HG02981 (cell line): ENCODE measurements around the gene CDCA4.
"Not testable (repeated sequence)": the region's sequence is repeated elsewhere in the genome, so short reads cannot be mapped to it uniquely, and the experiment has no call there.

Source experiments
- ATAC-seq: cut with Tn5 transposase; IDR thresholded peaks from one replicate; pipeline ENCODE4 v1.9.1; 2021; ENCODE audit warnings: mild to moderate bottlenecking, moderate library complexity; ENCODE audit not compliant: unreplicated experiment

CDCA4 gene

DNA sequence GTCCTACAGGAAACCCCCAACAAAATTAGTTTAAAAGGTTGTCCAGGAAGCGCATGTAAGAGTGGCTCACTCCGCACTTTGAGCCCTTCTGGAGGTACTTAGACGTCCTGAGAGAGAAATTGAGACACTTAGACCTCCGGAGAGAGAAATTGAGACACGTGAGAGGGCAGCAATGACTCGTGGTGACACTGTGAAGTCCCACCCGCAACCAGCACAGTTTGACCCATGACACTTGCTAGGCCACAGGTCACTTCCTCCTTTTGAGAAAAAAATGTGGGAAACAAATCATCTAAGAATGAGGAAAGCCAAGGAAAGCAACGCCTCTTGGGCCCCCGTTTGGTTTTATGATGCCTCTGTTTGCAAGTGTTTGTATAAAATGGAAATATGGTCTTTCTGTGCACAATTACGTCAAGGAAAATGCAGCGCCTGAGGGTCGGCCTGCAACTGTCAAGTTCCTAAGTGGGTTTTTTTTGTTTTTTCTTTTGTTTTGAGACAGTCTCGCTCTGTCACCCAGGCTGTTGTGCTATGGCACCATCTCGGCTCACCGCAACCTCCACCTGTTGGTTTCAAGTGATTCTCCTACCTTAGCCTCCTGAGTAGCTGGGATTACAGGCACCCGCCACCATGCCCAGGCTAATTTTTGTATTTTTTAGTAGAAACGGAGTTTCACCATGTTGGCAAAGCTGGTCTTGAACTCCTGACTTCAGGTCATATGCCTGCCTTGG is 13.6 kb upstream of the CDCA4 start:
- no peak for ATAC-seq

DNA sequence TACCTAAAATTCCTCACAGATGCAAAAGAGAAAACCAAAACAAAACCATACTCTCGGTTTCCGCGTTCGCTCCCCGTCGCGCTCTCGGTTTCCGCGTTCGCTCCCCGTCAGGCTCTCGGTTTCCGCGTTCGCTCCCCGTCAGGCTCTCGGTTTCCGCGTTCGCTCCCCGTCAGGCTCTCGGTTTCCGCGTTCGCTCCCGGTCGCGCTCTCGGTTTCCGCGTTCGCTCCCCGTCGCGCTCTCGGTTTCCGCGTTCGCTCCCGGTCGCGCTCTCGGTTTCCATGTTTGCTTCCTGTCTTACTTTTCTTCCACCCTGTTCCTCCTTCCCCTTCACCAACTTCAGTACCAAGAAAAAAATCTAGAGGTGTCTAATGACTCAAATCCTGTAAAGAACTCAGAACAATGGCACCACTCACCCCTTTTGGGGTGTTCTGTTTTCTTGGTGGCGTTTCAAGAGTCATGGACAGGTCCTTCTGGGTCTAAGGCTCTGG is 12.6 kb upstream of the CDCA4 start:
- ATAC-seq, result not testable (repeated sequence)

DNA sequence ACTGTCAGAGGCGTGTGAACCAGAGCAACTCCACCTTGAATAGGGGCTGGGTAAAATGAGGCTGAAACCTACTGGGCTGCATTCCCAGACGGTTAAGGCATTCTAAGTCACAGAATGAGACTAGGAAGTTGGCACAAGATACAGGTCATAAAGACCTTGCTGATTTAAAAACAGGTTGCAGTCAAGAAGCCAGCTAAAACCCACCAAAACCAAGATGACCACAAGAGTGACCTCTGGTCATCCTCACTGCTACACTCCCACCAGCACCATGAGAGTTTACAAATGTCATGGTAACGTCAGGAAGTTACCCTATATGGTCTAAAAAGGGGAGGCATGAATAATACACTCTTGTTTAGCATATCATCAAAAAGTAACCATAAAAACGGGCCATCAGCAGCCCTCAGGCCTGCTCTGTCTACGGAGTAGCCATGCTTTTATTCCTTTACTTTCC is 11.6 kb upstream of the CDCA4 start:
- ATAC-seq, result not testable (repeated sequence)

DNA sequence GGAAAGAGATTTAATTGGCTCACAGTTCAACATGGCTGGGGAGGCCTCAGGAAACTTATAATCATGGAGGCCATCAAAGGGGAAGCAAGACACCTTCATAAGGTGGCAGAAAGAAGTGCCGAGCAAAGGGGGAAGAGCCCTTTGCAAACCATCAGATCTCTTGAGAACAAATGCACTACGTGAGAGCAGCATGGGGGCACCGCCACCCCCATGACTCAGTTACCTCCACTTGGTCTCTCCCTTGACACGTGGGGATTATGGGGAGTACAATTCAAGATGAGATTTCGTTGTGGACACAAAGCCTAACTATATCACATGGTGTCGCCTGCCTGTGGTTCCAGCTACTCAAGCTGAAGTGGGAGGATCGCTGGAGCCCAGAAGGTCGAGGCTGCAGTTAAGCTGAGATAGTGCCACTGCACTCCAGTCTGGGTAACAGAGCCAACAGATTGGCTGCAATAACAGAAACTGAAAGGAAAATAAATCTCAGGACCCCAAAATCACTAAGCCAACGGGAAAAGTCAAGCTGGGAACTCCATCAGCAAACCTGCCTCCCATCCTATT is 10.0 kb upstream of the CDCA4 start:
- no peak for ATAC-seq

DNA sequence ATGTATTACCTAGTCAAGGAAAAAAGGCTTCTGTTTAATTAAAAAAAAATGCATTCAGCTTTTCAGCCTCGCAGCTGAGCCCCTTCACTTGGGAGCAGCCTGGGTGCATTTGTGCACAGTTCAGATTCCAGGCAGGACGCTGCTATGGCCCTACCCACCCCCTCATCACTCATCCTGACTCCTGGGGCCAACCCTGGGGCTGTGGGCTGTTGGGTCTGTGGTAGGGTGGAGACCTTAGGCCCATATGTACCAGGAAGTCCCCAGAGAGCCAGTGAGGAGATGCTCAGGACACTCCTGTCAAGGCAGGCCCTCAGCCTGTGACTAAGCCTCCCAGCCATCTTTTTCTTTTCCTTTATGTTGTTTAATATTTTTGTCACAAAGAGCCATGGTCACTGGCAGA is 9.3 kb upstream of the CDCA4 start:
- ATAC-seq, result no peak

DNA sequence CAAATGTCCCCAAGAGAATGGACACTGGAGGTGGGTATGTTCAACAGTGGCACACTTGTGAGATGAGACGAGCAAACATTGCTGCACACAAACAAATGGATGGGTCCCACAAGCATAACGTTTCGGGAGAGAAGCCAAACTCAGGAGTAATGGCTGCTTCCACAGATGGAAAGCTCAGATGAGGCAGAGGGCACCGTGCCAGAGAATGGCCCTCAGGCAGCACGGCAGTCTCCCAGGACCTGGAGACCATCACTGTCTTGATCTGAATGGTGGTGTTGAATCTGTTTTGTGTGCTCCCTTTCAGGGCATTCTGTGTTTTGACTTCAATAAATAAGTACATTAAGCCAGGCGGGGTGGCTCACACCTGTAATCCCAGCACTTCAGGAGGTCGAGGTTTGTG is 8.5 kb upstream of the CDCA4 start:
- ATAC-seq, result no peak

DNA sequence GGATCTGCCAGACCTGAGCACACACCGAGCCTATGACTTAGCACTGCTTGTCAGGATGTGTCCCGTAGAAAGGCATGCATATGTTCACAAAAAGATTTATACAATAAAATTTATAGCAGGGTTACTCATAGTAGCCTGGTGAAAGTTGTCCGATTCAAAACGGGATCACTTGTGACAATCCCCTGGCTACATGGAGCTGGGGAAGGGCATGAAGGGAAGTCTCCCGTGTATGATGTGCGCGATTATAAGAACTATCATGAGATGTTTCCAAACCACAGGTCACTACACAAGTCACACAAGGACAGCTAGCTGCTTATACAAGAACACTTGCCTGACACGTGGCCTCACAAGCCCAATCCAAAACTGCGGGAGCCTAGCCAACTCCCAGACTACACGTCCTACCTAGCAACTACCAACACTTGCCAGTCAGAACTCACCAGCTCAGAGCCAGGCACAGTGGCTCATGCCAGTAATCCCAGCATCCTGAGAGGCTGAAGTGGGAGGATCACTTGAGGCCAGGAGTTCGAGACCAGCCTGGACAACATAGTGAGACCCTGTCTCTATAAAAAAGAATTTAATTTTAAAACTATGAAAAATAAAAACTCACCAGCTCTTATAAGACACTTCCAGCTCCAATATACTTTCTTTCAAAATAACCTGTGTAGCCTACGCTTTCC is 7.5 kb upstream of the CDCA4 start:
- ATAC-seq, result no peak

DNA sequence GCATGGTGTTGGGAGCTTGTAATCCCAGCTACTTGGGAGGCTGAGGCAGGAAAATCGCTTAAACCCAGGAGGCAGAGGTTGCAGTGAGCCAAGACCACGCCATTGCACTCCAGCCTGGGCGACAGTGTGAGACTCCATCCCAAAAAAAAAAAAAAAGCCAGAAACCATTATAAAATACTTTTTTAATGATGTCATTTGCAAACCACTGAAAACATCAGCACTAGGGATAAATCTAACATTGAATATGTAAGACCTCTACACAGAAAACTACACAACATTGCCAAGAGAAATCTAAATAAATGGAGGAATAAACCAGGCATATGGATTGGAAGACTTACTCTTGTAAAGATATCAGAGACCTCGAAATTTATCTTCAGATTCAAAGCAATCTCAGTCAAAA is 6.8 kb upstream of the CDCA4 start:
- not testable (repeated sequence) for ATAC-seq

DNA sequence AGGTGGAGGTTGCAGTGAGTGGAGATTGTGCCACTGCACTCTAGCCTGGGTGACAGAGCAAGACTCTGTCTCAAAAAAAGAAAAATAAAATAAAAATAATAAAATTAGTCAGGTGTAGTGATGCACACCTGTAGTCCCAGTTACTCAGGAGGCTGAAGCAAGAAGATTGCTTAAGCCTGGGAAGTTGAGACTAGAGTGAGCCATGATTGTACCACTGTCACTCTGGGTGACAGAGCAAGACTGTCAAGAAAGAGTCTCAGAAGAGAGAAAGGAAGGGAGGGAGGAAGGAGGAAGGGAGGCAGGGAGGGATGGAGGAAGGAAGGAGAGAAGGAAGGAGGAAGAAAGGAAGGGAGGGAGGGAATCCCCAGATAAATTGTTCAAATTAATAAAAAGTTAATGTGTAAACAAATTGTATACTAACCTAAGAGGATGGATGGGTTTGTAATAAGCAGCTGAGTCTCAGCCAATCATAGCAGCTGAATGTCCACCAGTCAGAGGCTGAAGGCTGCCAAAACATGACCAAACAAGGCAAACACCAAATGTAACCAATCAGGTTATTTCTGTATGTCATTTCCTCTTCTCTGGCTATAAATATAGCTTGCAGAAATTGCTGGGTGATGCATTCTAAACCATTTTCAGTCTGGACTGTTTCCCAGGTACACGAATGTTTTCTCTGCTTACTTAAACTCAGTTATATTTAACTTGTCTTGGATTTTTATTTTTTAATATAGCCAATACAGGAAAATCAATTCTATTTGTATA is 6.1 kb upstream of the CDCA4 start:
- no peak for ATAC-seq

DNA sequence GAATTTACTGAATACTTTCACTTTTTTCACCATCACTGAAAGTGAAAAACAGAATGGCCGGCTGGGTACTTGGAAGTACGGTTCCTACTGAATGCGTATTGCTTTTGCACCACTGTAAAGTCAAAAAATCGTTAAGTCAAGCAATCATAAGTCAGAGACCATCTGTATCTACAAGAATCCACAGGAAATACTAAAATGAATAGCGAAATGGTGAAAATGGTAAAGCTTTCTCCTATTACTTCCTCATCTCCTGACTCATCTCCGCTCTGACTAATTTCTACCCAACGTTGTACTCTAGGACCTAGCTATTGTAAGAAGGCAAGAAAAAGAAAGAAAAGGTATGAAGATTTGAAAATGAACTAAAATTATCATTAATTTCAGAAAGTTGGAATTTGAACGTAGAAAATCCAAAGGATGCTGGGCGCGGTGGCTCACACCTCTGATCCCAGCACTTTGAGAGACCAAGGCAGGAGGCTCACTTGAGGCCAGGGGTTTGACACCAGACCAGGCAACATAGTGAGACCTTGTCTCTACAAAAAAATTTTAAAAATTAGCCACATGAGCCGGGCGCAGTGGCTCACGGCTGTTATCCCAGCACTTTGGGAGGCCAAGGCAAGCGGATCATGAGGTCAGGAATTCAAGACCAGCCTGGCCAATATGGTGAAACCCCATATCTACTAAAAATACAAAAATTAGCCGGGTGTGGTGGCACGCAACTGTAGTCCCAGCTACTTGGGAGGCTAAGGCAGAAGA is 5.3 kb upstream of the CDCA4 start:
- ATAC-seq, result no peak

DNA sequence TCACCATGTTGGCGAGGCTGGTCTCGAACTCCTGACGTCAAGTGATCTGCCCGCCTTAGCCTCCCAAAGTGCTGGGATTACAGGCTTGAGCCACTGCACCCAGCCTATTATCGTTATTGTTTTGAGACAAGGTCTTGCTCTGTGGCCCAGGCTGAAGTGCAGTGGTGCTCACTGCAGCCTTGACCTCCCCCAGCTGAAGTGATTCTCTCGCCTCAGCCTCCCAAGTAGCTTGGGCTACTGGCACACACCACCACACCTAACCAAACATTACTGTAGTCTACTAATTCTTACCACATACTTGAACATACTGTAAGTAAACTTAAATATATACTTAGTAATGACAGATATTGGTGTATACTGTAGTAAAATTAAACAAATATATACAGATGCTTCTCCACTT is 4.5 kb upstream of the CDCA4 start:
- no peak for ATAC-seq

DNA sequence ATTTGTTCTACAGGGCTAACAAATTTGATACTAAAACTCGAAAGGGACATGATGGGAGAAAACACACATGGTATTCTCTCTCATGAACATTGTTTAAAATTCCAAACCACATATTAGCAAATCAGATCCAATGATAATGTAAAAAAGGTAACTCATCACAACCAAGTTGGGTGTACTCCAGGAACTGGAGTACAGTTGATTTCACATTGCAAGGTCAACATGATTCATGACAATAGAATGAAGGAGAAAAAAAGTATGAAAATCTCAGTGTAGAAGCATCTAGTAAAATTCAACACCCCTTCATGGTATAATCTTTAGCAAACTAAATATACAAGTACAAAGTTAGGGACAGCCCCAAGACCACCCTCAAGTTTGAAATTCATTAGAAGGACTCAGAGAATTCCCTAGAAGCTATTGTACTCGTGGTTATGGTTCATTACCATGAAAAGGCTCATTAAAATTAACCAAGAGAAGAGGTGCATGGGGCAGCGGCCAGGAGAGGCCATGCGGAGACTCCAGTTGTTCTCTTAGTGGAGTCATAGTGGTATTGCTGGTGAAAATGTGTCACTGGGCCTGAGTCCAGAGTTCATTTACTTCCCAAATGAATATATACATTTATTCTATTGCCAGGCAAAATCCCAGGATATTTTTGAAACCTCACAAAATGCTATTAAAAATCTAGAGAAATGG is 3.1 kb upstream of the CDCA4 start:
- no peak for ATAC-seq

DNA sequence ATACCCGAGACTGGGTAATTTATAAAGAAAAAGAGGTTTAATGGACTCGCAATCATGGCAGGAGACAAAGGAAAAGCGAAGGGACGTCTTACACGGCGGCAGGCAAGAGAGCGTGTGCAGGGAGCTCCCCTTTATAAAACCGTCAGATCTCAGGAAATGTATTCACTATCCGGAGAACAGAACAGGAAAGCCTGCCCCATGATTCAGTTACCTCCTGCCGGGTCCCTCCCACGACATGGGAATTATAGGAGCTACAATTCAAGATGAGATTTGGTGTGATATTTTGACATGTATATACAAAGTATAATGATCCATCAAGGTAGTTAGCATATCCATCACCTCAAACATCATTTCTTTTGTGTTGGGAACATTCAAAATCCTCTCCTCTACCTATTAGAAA is 2.3 kb upstream of the CDCA4 start:
- ATAC-seq, result no peak

DNA sequence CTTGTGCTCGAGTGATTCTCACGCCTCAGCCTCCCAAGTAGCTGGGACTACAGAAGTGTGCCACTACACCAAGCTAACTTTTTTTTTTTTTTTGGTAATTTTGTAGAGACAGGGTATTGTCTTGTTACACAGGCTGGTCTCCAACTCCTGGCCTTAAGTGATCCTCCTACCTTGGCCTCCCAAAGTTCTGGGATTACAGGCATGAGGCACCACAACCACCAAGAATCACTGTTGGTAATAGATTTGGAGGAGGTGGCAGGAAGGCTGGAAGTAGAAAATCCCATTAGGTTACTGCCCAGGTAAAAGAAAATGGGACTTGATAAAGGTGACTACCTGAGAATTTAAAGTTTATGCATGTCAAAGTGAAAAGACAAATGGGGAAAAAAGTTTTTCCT is 1.4 kb upstream of the CDCA4 start:
- no peak for ATAC-seq

DNA sequence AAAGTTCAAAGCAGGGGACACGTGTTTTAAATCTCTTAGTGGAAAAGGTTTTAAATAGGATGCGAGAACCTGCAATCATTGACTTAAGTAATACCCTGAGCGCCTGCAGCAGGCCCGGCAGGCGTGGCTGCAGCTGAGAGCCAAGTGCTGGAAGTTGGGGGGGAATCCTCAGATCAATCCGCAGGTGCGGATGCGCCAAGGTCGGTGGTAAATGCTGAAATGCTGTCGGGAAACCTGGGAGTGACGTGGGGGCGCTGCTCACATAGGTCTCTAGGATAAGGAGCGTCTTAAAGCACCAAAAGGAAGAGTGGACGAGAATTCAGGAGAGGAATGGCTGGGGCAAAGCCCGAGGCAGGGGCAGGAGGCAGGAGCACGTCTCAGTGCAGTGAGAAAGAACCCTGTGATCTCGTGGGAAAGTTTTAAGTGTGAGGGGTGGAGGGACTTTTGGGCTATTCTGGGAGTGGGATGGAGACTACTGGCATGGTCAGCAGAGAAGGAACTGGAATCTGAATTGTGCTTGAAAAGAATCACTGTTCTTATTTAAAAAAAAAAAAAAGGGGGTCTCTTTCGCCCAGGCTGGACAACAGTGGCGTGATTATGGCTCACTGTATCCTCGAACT is 883 bp upstream of the CDCA4 start:
- ATAC-seq, result no peak

DNA sequence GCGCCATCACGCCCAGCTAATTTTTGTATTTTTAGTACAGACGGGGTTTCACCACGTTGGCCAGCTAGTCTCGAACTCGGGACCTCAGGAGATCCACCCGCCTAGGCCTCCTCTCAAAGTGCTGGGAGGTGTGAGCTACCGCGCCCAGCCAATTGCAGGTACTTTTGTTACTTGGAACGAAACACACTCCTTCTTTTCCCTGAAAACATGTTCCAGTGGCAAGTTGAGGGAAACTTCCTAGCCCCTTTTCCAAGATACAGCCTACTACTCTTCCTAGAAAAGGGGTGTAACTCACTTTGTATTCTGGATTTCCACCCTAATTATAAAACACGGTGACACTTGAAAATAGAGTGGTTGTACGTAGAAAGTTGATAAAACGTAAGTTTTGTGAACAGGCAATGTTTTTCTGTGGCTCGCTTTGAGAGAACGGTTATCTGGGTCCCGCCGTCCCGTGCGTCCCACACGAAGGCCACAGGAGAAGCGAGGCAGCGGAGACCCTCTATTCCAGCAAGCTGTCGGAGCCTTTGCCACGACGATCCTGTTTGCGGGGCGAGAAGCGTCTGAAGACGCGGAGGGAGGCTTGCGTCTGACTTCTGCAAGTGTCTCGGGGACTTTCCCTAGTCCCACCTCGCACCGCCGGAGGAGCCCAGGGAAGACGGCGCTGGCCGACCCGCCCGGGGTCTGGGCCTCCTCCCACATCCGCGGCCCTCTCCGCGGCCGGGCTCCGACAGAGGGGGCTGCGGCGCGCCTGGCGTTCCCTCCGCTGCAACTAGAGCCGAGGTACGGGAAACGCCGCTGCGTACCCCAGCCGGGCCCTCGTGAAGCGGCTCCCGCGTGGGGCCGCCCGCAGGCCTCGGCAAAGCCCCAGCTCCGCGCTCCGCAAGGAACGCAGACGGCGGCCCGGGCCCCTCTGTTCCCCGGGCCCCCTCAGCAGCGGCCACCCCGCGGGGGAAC is 745 bp downstream of the CDCA4 start:
- ATAC-seq, result peak; percentile 21

DNA sequence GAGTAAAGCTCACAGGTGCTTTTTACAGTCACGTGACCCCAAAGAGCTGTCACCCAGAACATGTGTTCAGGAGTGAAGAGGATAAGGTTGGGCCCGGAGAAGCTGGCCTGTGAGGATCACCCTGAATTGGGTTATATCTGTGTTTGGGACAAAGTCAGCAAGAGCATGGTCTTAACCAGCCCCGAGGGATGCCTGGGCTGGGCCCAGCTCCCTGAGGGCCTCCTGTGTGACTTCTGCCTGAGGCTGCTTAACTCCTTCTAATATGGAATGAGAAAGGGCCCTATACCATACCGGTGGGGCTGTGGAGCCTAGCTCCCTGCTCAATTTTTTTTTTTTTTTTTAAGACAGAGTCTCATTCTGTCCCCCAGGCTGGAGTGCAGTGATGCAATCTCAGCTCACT is 2.5 kb downstream of the CDCA4 start:
- ATAC-seq, result no peak

DNA sequence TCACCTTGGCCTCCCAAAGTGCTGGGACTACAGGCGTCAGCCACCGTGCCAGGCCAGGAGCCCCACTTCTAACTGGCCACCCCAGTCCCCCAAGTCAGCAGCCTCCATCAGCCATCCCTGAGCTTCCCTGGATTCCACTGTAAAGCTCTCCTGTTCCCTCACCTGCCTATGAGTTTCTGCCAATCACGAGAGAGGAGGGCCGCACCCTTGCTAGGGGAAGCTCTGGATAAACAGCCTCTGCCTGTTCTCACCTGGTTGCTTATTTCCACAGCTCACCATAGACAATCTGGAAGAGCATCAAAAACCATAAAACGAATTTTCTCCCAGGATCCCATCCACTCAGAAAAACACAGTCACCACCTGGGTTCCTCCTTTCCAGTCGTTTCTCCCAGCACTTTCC is 5.0 kb downstream of the CDCA4 start:
- no peak for ATAC-seq

DNA sequence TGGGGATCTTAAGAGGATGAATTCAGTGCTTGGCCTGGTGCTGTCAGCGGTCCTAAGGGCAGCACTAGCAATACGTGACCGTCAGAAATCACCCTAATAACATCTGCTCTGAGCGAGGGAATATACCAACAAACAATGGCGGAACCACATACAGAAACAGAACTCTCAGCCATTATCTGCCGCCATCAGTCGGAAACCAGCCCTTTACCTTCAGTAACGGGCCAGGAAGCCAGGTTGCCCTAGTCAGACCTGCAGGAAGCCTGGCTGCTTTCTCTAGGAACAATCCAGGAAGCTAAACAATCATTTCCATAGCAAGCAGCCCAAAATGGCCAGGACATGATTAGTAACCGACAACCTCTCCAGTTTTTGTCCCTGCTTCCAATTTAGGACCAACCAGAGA is 5.6 kb downstream of the CDCA4 start:
- no peak for ATAC-seq
